ENCODE results near the gene PCNT. TPM values are rescaled to one million over a fixed set of nuclear protein-coding genes. Genes with fewer than 3 reads are reported as not detected.

PCNT gene
- total RNA-seq, 1 donor from 2014 or later, result 27.3 TPM

GRCh38 chr21:46324390-46325072 lies 575 bp downstream of the PCNT start:
- ATAC-seq, result peak; percentile 91
- DNase-seq (ENCODE audit: missing footprints), result peak; percentile 94
- intact Hi-C loops (cut with DNase I), result loop anchor here (5.0 to 10.0 kb wide), 4 partner anchors 37 to 137 kb away; partner anchors contain the start of genes DIP2A, MCM3AP and YBEY

- intact Hi-C loops (cut with DNase I), result loop anchor here (10.0 kb wide), 1 partner anchor 130 kb away; the partner anchor contains the start of gene DIP2A
- ATAC-seq, result peak; percentile 18
- peak; percentile 80 for DNase-seq (ENCODE audit: missing footprints)
Observed at GRCh38 chr21:46325073-46325912, 1.3 kb downstream of the PCNT start.

GRCh38 chr21:46326110-46326703 lies 2.3 kb downstream of the PCNT start:
- intact Hi-C loops (cut with DNase I), result loop anchor here (10.0 kb wide), 1 partner anchor 129 kb away; the partner anchor contains the start of gene DIP2A
- ATAC-seq (no peak), DNase-seq (ENCODE audit: missing footprints) (peak; percentile 23)

- DNase-seq (ENCODE audit: missing footprints), result peak; percentile 63
- no peak for ATAC-seq
- intact Hi-C loops (cut with DNase I), result loop anchor here (10.0 kb wide), 1 partner anchor 127 kb away; the partner anchor contains the start of gene DIP2A
Observed at GRCh38 chr21:46327711-46328110, 3.8 kb downstream of the PCNT start.

- intact Hi-C loops (cut with DNase I), result loop anchor here (10.0 kb wide), 1 partner anchor 127 kb away; the partner anchor contains the start of gene DIP2A
- ATAC-seq, result no peak
- peak; percentile 51 for DNase-seq (ENCODE audit: missing footprints)
Observed at GRCh38 chr21:46328151-46328550, 4.2 kb downstream of the PCNT start.

- no peak for ATAC-seq
- intact Hi-C loops (cut with DNase I), result loop anchor here (10.0 kb wide), 1 partner anchor 125 kb away; the partner anchor contains the start of gene DIP2A
- DNase-seq (ENCODE audit: missing footprints), result no peak
Observed at GRCh38 chr21:46329796-46330195, 5.8 kb downstream of the PCNT start.

- ATAC-seq (no peak), DNase-seq (ENCODE audit: missing footprints) (no peak)
- intact Hi-C loops (cut with DNase I), result no loop called here
Observed at GRCh38 chr21:46334351-46335140, 10.6 kb downstream of the PCNT start.

GRCh38 chr21:46336603-46337002 lies 12.6 kb downstream of the PCNT start:
- ATAC-seq, result no peak
- DNase-seq (ENCODE audit: missing footprints), result no peak
- intact Hi-C loops (cut with DNase I), result no loop called here

- ATAC-seq (no peak), DNase-seq (ENCODE audit: missing footprints) (peak; percentile 54)
Observed at GRCh38 chr21:46340998-46341397, 17.0 kb downstream of the PCNT start.

GRCh38 chr21:46344219-46344915 lies 20.4 kb downstream of the PCNT start:
- peak; percentile 31 for DNase-seq (ENCODE audit: missing footprints)
- intact Hi-C loops (cut with DNase I), result no loop called here
- ATAC-seq, result no peak

More at GRCh38 chr21:46340998-46341397, 17.0 kb downstream of the PCNT start:
- intact Hi-C loops (cut with DNase I), result no loop called here

- DNase-seq (ENCODE audit: missing footprints), result peak; percentile 22
- intact Hi-C loops (cut with DNase I), result no loop called here
- no peak for ATAC-seq
Observed at GRCh38 chr21:46345861-46346260, 21.9 kb downstream of the PCNT start.

- ATAC-seq (no peak), DNase-seq (ENCODE audit: missing footprints) (no peak)
- intact Hi-C loops (cut with DNase I), result no loop called here
Observed at GRCh38 chr21:46346296-46347202, 22.6 kb downstream of the PCNT start.

- intact Hi-C loops (cut with DNase I), result no loop called here
- DNase-seq (ENCODE audit: missing footprints) (no peak), ATAC-seq (no peak)
Observed at GRCh38 chr21:46347203-46347550, 23.2 kb downstream of the PCNT start.

GRCh38 chr21:46347791-46348381 lies 23.9 kb downstream of the PCNT start:
- ATAC-seq (peak; percentile 88), DNase-seq (ENCODE audit: missing footprints) (peak; percentile 77)
- intact Hi-C loops (cut with DNase I), result no loop called here

- ATAC-seq (no peak), DNase-seq (ENCODE audit: missing footprints) (no peak)
- intact Hi-C loops (cut with DNase I), result no loop called here
Observed at GRCh38 chr21:46349134-46349760, 25.3 kb downstream of the PCNT start.

GRCh38 chr21:46350571-46350970 lies 26.6 kb downstream of the PCNT start:
- no peak for ATAC-seq
- intact Hi-C loops (cut with DNase I), result no loop called here
- DNase-seq (ENCODE audit: missing footprints), result no peak
